ENCODE results near the gene TMEM165.

DNA sequence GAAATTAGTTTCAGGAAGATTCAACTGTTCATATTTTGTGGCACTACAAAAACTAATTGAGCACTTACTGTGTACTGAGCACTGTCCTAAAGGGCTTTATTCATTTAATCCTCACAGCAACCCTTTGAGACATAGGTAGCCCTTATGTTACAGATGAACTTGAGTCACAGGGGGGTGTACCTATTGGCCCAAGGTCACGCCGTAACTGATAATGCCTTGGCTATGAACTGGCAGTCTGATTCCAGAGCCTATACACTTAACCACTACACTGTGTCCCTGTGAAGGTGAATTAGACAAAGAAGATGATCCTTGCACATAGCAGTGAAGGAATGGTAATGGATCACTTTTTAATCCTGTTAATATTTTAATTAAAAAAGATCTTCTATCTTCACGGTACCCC is 12.0 kb downstream of the TMEM165 start:
- TF ChIP-seq CTCF (IDR thresholded peaks at IDR 0.05 in 8 of 11, conservative IDR thresholded peaks at IDR 0.05 in 3 of 11) (no peak), POLR2A (IDR thresholded peaks at IDR 0.05) (no peak)

Measured in spleen (tissue), 7 donors.